GM18499 (cell line): ENCODE data around the gene PRKAA1.
A peak's percentile ranks its signal among the peaks of the same experiment; 100 is the strongest.

Experiments used
- ATAC-seq: cut with Tn5 transposase; IDR thresholded peaks from one replicate; pipeline ENCODE4 v1.9.1; 2021; ENCODE audit warnings: moderate number of reproducible peaks; ENCODE audit not compliant: insufficient read depth, unreplicated experiment

Gene PRKAA1

DNA sequence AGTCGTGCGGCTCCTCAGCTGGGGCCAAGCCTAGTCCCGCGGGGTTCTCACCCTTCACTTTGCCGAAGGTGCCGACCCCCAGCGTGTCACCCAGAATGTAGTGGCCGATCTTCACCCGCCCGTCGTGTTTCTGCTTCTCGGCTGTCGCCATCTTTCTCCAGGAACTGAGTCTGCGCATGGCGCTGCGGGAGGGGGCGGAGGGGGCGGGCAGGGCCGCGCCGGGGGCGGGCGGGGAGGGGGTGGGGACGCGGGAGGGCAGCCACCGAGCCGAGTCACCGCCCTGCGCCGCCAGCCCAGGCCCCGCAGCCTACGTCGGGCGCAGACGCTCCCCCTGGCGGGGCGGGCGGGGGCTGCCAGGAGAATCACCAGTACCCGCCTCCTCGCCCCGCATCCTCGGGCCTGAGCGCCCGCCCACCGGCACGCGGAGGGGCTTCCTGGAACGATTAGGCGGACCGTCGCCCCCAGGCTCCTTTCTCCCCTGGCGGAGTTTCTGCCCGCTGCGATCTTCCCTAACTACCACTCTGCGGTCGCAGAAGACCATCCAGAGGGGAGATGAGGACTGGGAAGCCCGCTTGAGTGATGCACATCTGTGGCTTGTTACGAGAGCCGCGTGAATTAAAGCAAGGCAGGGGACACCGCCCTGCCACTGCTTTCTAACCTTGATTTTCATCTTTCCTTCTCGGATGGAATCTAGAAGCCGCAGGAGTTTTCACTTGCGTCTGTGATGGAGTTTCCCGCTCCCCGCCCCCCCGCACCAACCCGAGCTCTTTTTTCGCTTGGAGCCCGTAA lies at the start of gene PRKAA1:
Gene PRKAA1 (minus strand): TSS at position 363 of the 789 bp plus-strand sequence. CDS start 185 bp downstream, at position 178.
- ATAC-seq, result peak; percentile 79

DNA sequence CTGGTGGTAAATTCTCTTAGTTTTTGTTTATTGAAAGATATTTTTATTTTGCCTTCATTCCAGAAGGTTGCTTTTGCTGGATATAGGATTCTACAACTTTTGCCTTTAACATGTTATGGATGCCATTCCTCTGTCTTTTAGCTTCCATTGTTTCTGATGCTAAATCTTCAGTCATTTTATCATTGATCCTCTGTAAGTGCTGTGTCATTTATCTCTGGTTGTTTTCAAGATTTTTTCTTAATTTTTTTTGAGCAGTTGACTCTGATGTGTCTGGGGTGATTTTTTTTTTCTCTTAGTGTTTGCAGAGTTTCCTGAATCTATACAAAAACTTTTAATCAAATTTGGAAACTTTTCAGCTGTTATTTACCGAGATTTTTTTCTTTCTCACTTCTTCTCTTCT lies 49.4 kb upstream of the PRKAA1 start:
- ATAC-seq, result no peak

DNA sequence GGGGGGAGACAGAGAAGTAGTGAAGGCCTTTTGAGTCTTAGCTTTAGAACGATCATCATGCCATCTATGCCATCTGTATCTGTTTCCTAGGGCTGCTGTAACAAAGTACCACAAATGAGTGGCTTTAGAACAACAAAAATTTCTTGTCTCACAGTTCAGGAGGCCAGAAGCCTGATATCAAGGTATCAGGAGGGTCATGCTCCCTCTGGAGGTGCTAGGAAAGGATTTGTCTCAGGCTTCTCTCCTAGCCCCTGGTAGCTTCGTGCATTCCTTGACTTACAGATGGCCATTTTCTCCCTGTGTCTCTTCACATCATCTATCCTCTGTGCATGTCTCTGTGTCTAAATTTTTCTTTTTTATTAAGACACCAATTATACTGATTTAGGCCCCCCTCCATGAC lies 48.2 kb upstream of the PRKAA1 start:
- no peak for ATAC-seq

DNA sequence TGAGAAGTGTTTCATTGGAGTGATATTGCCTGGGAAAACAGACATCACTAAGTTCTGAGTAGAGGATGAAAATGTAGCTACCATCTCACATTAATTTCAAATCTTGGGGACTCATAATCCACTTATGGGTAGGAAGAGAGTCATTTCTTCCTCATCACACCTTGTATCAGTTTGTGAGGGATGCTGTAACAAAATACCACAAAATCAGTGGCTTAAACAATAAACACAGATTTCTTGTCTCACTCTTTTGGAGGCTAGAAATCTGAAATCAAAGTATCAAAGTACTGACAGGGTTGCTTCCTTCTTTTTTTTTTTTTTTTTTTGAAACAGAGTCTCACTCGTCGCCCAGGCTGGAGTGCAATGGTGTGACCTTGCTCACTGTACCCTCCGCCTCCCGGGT lies 46.4 kb upstream of the PRKAA1 start:
- ATAC-seq, result no peak

DNA sequence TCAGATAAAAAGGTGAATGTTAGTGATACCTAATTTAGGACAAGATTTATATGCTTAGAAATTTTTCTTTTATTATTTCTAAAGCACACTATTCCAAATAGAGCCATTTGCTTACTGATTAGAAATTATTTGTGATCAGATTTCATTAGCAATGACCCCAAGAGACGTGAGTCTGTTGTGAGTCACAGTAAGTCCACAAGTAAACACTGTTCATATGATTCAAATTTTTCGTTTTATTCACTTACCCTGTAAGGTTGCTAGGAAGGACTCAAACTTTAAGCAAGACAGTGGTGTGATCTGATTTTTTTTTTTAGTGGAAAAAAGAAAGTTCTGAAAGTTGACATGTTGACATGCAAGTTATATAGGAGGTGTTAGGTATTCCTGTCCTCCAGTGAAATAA lies 44.2 kb upstream of the PRKAA1 start:
- ATAC-seq, result no peak

DNA sequence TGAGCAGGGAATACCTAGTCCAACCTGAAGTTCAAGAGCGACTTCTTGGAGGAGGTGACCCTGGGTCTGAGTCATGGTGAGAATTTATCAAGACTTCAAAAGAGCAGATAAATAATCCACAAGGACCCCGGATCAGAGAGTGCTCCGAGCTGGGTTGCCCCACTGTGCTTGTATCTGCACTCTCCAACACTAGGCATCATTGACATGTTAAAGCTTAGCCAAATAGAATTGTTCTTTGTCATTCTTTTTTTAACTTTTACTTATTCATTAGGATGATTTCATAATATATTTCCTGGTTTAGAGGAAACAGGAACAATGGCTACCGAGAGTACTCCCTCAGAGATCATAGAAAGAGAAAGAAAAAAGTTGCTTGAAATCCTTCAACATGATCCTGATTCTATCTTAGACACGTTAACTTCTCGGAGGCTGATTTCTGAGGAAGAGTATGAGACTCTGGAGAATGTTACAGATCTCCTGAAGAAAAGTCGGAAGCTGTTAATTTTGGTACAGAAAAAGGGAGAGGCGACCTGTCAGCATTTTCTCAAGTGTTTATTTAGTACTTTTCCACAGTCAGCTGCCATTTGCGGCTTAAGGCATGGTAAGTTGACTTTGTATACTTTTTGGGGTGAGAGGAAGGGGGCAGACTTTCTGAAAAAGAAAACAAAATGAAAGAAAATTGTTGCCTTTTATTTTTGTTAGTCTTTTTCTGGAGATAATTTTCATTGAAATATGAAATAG lies 43.1 kb upstream of the PRKAA1 start, which contains the start of gene CARD6:
Gene CARD6 (plus strand): TSS at position 300 of the 738 bp plus-strand sequence. CDS start 16 bp downstream, at position 316.
- no peak for ATAC-seq

DNA sequence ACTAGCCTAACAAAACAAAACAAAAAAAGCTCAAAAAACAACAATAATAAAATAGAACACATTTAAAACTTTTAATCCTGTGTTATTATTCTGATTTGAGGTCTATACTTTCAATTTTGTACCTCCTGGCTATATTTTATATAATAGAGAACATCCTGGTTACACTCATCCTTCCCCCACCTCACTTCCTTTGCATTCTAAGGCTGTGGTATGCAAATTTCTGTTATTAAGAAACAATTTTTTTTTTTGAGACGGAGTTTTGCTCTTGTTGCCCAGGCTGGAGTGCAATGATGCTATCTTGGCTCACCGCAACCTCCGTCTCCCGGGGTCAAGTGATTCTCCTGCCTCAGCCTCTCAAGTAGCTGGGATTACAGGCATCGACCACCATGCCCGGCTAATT lies 39.9 kb upstream of the PRKAA1 start:
- ATAC-seq, result no peak

DNA sequence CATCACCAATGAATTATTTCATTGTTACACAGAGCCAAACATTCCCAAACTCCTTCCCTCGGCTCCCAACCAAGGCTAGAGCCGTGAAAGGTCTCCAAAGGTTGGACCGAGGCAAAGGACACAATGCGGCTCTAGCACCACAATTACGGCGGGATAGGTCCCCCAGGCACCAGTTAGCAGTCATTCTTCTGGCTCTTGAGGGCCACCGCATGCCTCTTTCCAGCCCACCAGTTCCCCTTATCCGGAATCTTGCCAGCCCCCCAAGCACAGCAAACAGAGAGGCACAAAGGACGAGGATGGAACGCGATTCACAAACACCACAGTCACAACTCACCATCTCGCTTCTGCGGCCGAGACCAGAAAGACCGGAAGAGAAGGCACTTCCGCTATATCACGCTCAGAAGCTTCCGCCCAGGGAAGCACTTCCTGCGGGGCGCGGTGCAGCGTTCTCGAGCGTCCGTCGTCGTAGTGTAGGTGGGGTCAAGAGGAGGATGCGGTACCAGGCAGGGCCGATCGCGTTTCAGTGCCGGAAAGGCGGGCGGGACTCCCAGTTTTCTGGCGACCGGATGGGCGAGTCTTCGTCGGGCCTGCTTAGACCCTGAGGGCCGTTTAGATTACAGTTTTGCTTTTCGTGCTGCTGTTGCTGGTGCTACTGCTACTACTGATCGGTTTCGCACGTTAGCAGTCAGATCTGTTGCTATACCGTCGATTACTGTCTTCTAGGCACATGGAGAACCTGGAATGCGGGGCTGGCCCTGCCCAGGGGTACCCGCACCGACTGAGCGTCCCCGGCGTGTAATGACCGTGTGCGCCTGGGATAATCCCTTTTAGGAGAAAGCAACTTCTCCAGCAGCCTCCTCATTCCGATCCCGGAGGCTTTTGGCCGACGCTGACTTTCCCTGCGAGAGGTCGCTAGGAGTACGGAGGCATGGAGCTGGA lies 36.9 kb upstream of the PRKAA1 start, which contains the start of gene RPL37:
Gene RPL37 (minus strand): TSS at position 374 of the 939 bp plus-strand sequence. CDS start 37 bp downstream, at position 337.
- ATAC-seq, result peak; percentile 94

DNA sequence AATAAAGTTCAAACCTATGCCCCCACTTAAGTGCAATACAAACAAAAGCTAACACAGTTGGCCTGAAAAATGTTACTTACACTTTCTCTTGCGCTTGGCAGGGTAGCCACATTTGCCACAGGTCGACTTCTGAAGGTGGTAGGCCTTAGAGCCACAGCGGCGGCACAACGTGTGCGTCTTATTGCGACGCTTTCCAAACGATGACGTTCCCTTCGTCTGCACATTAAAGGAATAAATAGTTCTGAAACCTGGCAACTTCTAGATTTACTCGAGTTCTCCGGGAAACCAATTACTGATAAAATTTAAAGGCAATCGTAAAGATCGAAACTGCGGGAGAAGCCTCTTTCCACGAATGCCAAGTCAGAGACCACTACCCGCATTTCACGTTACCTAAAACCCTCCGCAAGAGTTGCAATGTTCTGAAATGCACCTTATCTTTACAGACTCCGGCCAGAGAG lies 36.2 kb upstream of the PRKAA1 start:
- no peak for ATAC-seq

DNA sequence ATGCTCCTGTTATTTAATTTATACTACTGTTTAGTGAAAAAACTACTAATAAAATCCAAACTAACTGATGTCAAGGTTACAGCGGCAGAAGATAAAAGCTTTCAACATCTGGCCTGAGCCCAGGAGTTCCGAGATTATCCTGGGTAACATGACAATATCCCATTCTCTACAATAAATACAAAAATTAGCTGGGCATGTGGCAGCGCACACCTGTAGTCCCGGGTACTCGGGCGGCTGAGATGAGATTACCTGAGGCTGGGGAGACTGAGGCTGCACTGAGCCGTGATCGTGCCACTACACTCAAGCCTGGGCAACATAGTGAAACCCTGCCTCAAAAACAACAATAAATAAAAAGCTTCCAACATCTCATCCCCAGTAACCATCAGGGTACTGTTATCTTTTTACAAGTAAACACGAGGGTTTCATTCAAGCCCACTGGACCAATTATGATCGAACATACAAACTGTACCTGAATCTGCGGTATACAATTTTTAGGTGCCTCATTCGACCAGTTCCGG lies 35.6 kb upstream of the PRKAA1 start:
- no peak for ATAC-seq

DNA sequence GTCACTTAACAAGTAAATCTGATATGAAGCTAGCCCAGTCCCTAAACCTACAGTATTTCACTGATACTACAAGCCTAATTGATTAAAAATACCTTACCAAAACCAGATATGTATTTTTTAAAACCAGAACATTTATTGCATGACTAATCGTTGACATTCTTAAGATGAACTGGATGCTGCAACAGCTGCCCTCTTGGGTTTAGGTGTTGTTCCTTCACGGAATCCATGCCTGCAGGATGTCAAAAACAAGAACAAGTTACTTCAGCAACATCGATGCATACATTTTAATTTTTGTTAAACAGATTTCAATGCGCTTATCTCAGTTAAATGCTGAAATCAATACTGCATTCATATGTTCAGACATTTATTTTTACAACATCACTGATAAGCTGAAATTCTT lies 34.2 kb upstream of the PRKAA1 start:
- ATAC-seq, result no peak

DNA sequence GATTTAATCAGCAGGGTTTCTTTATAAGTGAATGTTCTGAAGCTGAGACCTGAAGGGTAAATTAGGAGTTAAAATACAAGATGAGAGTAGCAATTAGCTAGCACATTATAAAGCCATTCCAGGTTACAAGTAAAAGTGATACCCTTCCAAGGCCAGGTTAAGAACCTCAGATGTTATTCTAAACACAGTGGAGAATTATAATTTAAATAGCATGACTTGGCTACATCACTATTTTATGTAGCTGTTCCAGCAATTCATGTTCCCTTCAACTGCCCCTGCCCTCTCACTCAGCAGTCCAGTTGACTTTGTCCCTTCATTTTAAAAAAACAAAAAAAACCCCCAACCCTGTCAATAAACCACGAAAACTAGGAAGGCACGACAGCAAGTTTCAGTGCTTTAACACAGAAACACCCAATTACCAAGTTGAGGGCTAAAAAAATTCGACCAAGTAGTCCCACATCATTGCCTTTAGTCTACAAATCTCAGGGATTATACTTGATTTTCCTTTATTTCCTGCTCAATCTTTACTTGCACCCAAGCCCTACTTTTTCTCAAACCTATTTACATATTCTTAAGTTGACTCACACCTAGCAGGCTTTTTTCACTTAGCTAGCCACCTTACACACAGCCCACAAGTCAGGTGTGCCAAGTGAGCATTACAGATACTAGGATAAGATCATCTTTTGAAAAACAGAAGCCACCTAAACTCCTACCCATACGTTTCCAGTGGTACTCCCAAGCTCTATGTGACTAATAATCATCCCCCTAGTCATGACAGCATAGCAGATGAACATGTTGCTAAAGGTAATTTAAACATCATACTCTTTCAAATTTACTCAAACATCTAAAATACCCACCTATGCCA lies 33.4 kb upstream of the PRKAA1 start:
- no peak for ATAC-seq

DNA sequence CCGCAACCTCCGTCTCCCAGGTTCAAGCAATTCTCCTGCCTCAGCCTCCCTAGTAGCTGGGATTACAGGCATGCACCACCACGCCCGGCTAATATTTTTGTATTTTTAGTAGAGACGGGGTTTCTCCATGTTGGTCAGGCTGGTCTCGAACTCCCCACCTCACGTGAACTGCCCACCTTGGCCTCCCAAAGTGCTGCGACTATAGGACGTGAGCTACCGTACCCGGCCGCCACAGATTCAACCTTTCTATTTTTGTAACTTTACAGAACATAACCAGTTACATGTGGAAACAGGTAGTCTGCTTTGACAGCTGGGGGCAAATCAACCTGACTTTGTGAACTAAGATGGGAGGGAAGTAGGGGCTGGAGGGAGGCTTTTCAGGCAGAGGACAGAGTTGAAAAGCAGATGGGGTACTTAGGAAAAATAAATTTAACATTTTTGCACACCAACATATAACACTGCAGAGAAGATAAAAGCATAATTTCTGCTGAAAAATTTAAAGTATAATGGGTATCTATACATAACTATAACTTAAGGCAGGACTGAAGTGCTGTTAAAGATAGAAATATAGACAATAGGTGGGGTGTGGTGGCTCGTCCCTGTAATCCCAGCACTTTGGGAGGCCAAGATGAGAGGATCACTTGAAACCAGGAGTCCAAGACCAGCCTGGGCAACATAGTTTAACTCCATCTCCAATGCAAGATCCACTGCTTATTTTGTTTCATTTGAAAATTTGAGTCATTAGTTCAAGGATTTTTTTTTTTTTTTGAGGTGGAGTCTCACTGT lies 31.8 kb upstream of the PRKAA1 start:
- ATAC-seq, result no peak

DNA sequence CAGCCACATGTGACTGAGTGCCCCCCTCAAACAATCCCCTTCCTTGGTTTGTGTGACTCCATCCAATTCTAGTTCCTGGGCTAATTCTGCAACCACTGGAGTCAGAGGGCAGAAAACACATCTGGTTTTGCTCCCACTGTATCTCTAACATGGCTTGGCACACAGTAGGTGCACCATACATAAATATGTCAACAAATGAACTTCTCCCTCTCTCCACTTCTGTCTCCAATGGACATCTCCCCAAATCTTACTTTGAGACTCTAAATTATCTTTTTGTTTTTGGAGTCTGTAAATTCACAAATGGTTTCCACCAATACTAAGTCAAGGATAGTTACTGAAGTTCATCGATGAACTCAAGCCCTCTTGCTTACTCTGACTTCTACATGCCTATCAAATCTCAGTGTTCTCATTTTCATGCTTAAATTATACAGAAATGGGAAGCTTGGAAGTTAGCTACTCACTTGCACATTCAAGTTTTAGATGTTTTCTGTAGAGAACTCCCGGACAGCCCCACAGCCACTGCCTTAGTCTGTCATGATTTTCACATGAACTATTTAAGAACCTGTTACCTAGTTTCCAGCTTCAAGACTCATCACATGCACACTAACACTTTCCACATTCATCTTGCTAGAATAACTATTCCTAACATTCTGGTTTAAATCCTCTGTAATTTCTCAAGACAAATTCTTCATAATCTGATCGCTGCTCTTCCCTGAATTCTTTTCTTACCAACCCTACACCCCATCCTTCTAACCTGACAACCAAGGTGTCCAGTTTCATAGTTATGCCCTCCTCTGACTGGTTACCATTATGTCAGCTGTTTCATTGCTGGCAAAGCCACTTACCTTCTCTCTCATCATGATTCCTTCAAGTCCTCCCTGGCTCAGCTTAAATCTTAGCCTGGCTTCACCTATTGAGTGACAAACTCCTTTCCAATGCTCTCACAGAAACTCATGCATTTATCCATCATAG lies 30.8 kb upstream of the PRKAA1 start:
- ATAC-seq, result no peak

DNA sequence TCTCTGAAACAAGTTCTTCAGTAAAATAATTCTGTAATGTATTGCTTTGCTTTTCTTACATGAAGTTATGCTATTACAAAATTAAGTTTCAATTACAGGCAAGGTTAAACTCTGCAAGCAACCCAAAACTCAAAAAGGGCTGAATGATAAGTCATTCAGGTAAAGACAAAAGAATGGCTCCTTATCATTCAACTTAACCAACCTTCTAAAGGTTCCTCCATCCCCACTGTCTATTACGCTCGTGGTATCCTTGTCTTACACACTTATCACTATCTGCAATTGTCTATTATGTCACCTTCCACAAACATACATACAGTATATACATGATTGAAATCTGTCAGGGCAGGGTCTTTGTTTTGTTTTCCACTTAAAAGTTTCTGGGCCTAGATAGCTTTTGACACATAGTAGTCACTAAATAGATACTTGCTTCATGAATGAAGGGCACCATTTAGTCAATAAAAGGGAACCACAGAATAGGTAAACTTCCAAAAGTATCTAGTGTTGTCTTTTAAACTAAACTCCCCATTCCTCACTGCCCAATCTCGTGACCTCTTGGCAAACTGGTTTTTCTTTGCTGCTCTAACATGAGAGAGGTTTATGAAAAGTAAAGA lies 30.0 kb upstream of the PRKAA1 start:
- no peak for ATAC-seq

DNA sequence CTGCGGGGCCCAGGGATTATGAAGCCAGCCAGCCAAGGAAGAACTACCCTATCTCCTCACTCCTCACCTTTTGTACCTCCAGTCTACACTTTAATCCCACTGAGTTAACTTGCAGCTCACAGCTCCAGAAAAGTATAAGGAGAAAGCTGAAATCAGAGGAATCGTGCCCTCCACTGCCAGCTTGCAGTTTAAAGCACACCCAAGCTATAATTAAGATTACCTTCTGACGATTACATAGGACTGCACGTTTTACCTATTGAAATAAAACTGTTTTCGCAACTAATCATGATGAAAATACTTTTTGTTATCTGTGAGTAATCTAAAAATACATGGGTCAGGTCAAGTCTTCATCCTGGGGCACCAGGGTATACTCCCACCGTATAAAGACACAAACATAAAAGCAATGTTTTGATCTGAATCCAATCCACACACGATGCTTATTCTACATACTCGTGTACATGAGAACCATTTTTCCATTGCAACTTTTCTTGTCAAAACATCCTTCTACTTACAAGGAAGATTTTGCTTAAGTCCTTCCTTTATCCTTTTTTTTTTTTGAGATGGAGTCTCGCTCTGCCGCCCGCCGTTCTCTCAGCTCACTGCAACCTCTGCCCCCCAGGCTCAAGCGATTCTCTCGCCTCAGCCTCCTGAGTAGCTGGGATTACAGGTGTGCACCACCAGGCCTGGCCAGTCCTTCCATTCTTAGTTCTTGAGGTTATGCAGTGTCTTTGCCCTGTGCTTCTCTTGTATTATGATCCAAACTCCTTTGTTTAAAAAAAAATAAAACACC lies 29.2 kb upstream of the PRKAA1 start:
- ATAC-seq, result no peak
